GM19351 (cell line): ENCODE results near the gene MS4A10.

ENCODE experiments used
- ATAC-seq: cut with Tn5 transposase; IDR thresholded peaks from one replicate; pipeline ENCODE4 v1.9.1; 2021; ENCODE audit warnings: mild to moderate bottlenecking, moderate library complexity; ENCODE audit not compliant: unreplicated experiment

Gene MS4A10

DNA sequence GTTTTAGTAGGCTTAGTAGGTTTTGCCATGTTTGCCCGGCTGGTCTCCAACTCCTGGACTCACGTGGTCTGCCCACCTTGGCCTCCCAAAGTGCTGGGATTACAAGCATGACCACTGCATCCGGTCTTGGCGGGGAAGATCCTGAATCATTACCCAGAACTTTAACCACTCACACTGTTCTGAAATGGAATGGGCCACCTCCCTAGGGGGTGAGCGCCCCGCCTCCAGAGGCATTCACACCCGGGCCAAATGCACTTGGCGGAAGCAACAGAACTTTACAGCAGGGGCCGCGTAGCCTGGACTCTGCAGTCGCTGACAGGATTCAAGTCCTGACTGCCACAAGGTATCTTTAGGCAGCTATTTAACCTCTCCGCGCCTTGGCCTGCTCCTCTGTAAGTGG lies 62.1 kb downstream of the MS4A10 start:
- ATAC-seq, result no peak

- ATAC-seq, result no peak
These were observed 62.8 kb downstream of the MS4A10 start for GRCh38 chr11:60847896-60848295.

DNA sequence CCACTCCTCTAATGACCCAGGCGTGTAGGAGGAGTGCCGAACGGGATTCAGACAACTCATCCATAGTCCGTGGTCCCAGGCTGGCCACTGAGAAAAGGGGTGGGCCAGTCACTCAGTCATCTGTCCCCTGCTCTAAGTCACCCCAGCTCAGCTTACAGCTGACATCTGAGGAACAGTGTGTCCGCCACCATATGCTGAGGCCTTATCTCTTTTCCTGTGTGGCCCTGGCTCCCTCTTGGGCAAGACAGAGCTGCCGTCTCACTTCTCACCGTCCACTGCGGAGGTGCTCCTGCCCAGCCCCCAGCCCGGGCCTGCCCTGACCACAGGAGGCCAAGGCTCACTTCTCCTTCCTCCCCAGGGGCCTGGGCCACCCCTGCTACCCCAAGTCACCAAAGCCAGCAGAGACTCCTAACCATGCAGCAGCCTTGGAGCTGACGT lies 63.6 kb downstream of the MS4A10 start:
- no peak for ATAC-seq

DNA sequence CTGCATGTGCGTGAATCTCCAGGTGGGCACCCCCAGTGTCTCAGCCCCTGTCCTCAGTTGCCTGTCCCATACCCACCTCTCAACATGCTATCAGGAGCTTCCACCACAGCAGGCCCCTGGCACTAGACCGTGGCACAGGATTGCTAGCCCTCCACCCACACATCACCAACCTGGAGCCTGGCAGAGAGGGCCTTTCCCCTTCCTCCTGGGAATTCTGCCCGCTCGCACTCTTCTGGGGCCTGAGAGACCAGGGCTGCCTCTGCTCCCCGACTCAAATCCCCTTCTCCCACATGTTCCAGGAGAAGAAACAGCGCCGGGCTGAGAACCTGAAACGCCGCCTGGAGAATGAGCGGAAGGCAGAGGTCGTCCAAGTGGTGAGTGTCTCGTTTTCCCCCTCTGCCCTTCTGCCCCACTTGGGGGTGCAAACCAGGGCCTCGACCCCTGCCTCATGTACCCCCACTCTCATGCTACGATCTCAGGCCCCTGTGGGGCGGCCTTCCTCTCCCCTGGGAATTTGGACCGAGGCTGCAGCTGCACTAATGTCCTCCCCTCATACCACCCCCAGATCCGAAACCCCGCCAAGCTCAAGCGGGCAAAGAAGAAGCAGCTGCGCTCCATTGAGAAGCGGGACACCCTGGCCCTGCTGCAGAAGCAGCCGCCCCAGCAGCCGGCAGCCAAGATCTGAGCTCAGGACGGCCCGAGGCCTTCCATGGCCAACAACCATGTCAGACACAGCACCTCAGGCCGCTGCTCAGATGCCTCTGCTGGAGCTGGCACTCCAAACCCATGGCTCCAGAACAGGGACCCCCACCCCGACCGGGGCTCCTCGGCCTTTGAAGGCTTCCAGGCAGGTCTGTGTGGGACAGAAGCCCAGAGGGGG lies 64.7 kb downstream of the MS4A10 start:
- no peak for ATAC-seq
